NCI-H460 (cell line): ENCODE data around the gene HSF2. TPM values are rescaled to one million over a fixed set of nuclear protein-coding genes. Genes with fewer than 3 reads are reported as not detected.
A peak's percentile ranks its signal among the peaks of the same experiment; 100 is the strongest.
"Not testable (repeated sequence)": the region's sequence is repeated elsewhere in the genome, so short reads cannot be mapped to it uniquely, and the experiment has no call there.

Experiments used
- DNase-seq: peaks from one replicate; pipeline ENCODE4 v3.0.0-alpha.2; 2016; ENCODE audit warnings: low read depth; ENCODE audit errors: extremely low read depth
- small RNA-seq, 2 experiments: library from RNA; depleted of rRNA; stranded (forward); fragments of <200 nt; gene quantifications; one replicate each; pipeline ENCODE3, GENCODE V24; 2014
- total RNA-seq: library from RNA; depleted of rRNA; stranded (reverse); fragments of >200 nt; shearing (Covaris generic); gene quantifications from 2 replicates; pipeline ENCODE4 v1.2.3, GENCODE V29; 2014; rRNA removed

Gene HSF2
- total RNA-seq, 1 experiment from 2014 or later: 18.8 TPM

DNA sequence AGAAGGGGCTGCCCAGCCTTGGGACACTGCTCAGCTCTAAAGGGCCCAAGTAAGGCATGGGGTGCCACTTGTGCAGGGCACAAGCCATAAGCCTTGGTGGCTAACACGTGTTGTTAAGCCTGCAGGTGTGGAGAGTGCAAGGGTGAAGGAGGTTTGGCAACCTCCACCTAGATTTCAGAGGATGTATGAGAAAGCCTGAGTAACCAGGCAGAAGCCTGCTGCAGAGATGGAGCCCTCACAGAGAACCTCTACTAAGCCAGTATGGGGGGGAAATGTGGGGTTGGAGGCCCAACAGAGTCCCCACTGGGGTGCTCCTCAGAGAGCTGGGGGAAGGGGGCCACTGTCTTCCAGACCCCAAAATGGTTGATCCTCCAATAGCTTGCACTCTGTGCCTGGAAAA lies 39.5 kb downstream of the HSF2 start:
- no peak for DNase-seq

DNA sequence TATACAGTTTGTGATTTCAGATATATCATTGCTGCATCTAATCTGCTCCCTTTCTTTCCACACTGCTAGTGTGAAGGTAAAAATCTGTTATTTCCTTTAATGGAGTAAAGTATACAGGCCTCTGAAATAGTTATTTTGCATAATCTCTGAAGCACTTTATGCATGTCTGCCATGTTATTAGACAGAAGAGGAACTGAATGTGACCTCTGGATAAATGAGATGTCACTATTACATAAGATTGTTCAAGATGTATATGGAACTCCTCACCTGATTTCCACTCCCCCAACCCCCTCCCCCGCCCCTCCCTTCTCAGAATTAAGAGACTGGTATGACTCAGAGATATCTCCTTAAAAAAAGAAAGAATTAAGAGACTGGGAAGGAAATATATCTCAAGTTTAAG lies 45.8 kb downstream of the HSF2 start:
- DNase-seq: no peak

DNA sequence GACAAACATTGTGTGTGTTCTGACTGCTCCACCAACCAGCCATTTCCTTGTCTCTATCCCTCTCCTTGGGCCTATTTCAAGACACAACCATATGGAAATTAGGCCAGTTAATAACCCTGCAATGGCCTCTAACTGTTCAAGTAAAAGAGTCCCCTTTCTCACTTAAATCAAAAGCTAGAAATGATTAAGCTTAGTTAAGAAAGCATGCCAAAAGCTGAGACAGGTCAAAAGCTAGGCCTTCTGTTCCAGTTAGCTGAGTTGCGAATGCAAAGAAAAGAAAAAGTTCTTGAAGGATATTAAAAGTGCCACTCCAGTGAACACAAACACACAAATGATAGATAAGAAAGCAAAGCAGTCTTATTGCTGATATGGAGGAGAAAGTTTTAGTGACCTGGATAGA lies 49.6 kb downstream of the HSF2 start:
- no peak for DNase-seq

- DNase-seq: no peak
These were observed 53.1 kb downstream of the HSF2 start for GRCh38 chr6:122452509-122452908.

DNA sequence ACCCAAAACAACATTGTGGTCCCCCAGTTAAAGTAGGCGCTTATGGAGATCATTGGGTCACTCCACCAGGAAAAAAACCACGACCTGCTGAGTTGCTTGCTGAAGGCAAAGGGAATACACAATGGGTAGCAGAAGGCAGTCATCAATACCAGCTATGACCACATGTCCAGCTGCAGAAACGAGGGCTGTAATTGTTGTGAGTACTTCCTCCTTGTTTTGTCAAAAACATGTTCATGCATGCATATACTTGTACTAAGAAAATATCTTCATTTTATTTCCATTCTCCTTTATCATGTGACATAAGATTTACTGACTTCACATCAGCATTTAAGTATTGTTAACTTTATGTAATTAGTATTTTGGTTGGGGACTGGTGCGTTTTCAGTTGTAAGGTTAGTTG lies 55.2 kb downstream of the HSF2 start:
- no peak for DNase-seq

DNA sequence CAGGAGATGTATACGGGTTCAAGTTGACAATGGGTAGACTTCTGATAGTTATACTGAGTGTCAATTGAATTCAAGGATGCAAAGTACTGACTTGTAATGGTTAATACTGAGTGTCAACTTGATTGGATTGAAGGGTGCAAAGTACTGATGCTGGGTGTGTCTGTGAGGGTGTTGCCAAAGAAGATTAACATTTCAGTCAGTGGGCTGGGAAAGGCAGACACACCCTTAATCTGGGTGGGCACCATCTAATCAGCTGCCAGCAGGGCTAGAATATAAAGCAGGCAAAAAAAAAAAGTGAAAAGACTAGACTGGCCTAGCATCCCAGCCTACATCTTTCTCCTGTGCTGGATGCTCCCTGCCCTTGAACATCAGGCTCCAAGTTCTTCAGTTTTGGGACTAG lies 55.7 kb downstream of the HSF2 start:
- not testable (repeated sequence) for DNase-seq

DNA sequence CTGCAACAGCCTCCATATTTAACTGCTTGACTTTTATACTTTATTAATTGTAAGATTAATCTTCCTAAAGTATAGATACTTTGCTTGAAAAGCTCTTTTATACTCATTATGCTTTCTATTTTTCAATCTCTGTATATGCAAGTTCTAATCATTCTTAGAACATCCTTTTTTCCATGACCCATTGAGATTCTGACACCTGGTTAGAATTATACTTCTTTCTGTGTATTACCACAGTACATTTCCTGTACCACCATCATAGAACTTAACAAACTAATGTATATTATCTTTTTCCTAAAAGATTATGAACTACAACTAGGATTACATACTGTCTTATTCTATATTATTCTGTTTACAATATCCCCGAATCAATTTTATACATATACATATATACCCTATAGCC lies 58.6 kb downstream of the HSF2 start:
- no peak for DNase-seq

- no peak for DNase-seq
These were observed 59.8 kb downstream of the HSF2 start for GRCh38 chr6:122459240-122459639.

DNA sequence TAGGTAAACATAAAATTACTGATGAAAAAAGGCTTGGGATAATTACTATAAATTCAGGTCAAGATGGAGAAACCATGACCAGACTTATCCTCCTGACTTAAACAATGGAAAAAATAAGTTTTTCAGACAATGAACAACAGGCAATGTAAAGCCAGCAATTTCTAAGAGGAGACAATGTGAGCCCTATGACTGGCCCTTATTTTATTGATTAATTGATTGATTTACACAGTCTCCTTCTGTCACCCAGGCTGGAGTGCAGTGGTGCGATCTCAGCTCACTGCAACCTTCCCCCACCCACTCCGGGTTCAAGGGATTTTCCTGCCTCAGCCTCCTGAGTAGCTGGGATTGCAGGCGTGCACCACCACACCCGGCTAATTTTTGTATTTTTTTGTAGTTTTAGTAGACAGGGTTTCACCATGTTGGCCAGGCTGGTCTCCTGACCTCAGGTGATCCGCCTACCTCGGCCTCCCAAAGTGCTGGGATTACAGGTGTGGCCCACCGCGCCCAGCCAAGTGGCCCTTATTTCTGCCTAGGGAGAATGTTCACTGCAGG lies 60.5 kb downstream of the HSF2 start:
- not testable (repeated sequence) for DNase-seq

- no peak for DNase-seq
These were observed 62.4 kb downstream of the HSF2 start for GRCh38 chr6:122461885-122462284.

GRCh38 chr6:122471107-122472021 lies 71.9 kb downstream of the HSF2 start, which contains the start of gene SERINC1:
Gene SERINC1, minus strand, starts transcription at chr6:122471807. Its CDS starts 70 bp downstream, at chr6:122471737.
- peak; percentile 87 for DNase-seq

DNA sequence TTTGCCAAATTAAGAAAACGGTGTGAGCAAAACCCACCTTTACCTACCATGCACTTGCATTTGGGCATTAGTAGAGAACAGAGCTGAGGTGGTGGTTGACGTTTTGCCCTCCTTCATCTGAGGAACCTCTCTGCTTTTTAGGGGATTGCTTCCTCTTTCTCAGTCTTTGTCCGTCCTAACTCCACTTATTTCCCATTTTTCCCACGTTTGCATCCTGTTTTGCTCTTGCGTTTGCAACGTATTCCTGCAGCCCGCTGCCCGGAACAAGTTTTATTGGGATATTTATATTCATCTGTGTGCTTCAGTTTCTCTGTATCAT lies 72.5 kb downstream of the HSF2 start:
- no peak for DNase-seq

DNA sequence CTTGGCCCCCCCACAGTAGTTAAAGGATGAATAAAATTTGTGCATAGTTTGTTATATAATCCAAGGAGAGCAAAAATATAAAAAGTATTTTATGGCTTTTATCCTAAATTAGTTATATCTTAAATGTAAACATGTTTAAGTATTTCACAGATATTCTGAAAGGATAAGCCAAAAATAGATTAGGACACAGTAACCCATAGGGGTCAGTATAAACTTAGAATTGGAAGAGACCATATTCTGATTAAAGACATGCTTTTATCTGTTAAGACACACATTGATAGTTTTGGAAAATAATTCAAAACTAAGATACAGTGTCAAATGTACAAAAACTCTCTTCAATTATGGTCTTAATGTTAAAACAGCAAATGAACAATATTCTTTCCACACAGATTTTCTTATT lies 76.7 kb downstream of the HSF2 start:
- no peak for DNase-seq

GRCh38 chr6:122482750-122483080 lies 83.3 kb downstream of the HSF2 start:
- no peak for DNase-seq

Small RNA genes lying within 50 kb of the gene (small RNA-seq; reads per million reads assigned to genes)
- gene Z99129.1: 0 reads per million in 2 experiments

Other genes starting within 250 kb of the HSF2 start
- 80.1 and 94.1 TPM in 2 replicates for gene SERINC1, start 72.2 kb downstream of the HSF2 start, total RNA-seq
- gene PKIB, start 210.8 kb downstream of the HSF2 start, total RNA-seq: not detected in 2 replicates